Neutrophil (primary cell): Measurements from ENCODE around the gene TSTD2.
"Not testable (repeated sequence)": the region's sequence is repeated elsewhere in the genome, so short reads cannot be mapped to it uniquely, and the experiment has no call there.

Source experiments
- H3K27ac ChIP-seq: fragments of 200-600 bp; sonication (generic); 2 replicates; pipeline ENCODE4 v1.5.1; 2016; ENCODE audit warnings: mild to moderate bottlenecking, moderate library complexity
- H3K27me3 ChIP-seq: fragments of 200-600 bp; sonication (generic); 2 replicates; pipeline ENCODE4 v1.6.0; 2016; ENCODE audit warnings: mild to moderate bottlenecking
- H3K36me3 ChIP-seq: fragments of 200-600 bp; sonication (generic); 2 replicates; pipeline ENCODE4 v1.5.1; 2017
- H3K4me1 ChIP-seq, 2 experiments: fragments of 200-600 bp in 1 of 2; sonication (generic) in 1 of 2; 1 replicate in 1 of 2; 2 replicates in 1 of 2; pipeline versions ENCODE4 v1.5.1 to v1.6.1; 2013 to 2016; ENCODE audit warnings: low read depth in 1 of 2, low read length in 1 of 2, mild to moderate bottlenecking in 1 of 2, moderate library complexity in 1 of 2; ENCODE audit not compliant: control insufficient read depth in 1 of 2, insufficient read depth in 1 of 2
- H3K4me3 ChIP-seq, 2 experiments: fragments of 200-600 bp in 1 of 2; sonication (generic) in 1 of 2; 1 replicate in 1 of 2; 2 replicates in 1 of 2; pipeline ENCODE4 v1.5.1; 2013 to 2016; ENCODE audit warnings: low read depth in 1 of 2, low read length in 1 of 2, mild to moderate bottlenecking in 1 of 2, moderate library complexity in 1 of 2
- H3K9me3 ChIP-seq: fragments of 200-600 bp; sonication (generic); 2 replicates; pipeline ENCODE4 v1.5.1; 2016
- TF ChIP-seq, protein P1 (sequence below): fragments of 200-600 bp; sonication (generic); IDR thresholded peaks from 2 replicates; pipeline ENCODE4 v1.5.1; 2016; ENCODE audit warnings: antibody characterized with exemption

TSTD2 gene

DNA sequence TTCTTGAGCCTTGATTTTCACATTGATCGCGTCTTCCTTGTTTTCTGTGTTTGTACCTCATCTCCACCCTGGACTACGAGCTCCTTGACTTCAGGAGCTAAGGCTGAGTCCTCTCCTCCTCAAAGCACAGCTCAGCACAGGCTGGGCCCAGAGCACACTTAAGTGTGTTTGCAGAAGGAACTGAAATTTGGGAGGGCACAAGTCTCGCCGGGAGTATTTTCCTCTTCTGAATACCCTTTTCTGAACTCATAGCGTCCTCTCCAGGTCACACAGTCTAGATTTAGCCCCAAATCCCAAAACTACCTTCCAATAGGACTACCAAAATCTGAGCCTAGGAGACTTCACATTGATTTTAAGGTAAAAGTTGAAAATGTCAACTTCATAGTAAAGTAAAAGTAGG lies 41.6 kb downstream of the TSTD2 start:
- TF ChIP-seq, protein P1, sequence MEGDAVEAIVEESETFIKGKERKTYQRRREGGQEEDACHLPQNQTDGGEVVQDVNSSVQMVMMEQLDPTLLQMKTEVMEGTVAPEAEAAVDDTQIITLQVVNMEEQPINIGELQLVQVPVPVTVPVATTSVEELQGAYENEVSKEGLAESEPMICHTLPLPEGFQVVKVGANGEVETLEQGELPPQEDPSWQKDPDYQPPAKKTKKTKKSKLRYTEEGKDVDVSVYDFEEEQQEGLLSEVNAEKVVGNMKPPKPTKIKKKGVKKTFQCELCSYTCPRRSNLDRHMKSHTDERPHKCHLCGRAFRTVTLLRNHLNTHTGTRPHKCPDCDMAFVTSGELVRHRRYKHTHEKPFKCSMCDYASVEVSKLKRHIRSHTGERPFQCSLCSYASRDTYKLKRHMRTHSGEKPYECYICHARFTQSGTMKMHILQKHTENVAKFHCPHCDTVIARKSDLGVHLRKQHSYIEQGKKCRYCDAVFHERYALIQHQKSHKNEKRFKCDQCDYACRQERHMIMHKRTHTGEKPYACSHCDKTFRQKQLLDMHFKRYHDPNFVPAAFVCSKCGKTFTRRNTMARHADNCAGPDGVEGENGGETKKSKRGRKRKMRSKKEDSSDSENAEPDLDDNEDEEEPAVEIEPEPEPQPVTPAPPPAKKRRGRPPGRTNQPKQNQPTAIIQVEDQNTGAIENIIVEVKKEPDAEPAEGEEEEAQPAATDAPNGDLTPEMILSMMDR = no peak
- Histone ChIP-seq H3K36me3 (no peaks in the 10 kb centered on the region), H3K27me3 (no peaks in the 10 kb centered on the region), H3K9me3 (no peaks in the 10 kb centered on the region), H3K4me1 (no peaks in the 10 kb centered on the region), H3K27ac (no peak overlapping the region), H3K4me3 (no peak overlapping the region)

DNA sequence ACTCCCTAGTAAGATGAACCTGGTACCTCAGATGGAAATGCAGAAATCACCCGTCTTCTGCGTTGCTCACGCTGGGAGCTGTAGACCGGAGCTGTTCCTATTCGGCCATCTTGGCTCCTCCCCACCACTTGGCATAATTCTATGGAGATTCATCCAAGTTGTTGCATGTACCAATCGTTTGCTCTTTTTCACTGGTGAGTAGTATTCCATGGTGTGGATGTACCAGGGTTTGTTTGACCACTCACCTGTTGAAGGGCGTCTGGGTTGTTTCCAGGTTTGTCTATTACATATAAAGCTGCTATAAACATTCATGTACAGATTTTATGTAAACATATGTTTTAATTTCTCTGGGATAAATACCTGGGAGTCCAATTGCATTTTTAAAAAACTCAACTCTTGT lies 46.3 kb downstream of the TSTD2 start:
- not testable (repeated sequence) for H3K9me3 ChIP-seq, H3K27me3 ChIP-seq, H3K27ac ChIP-seq, H3K4me3 ChIP-seq, H3K4me1 ChIP-seq, H3K36me3 ChIP-seq

DNA sequence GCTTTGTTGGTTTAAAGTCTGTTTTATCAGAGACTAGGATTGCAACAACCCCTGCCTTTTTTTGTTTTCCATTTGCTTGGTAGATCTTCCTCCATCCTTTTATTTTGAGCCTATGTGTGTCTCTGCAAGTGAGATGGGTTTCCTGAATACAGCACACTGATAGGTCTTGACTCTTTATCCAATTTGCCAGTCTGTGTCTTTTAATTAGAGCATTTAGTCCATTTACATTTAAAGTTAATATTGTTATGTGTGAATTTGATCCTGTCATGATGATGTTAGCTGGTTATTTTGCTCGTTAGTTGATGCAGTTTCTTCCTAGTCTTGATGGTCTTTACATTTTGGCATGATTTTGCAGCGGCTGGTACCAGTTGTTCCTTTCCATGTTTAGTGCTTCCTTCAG lies 48.4 kb downstream of the TSTD2 start:
- H3K4me3 ChIP-seq, H3K27ac ChIP-seq, H3K4me1 ChIP-seq, H3K27me3 ChIP-seq, H3K9me3 ChIP-seq, H3K36me3 ChIP-seq: not testable (repeated sequence)

DNA sequence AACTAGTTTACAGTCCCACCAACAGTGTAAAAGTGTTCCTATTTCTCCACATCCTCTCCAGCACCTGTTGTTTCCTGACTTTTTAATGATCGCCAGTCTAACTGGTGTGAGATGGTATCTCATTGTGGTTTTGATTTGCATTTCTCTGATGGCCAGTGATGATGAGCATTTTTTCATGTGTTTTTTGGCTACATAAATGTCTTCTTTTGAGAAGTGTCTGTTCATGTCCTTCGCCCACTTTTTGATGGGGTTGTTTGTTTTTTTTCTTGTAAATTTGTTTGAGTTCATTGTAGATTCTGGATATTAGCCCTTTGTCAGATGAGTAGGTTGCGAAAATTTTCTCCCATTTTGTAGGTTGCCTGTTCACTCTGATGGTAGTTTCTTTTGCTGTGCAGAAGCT lies 51.6 kb downstream of the TSTD2 start:
- H3K4me3 ChIP-seq, H3K9me3 ChIP-seq, H3K4me1 ChIP-seq, H3K27me3 ChIP-seq, H3K27ac ChIP-seq, H3K36me3 ChIP-seq: not testable (repeated sequence)

DNA sequence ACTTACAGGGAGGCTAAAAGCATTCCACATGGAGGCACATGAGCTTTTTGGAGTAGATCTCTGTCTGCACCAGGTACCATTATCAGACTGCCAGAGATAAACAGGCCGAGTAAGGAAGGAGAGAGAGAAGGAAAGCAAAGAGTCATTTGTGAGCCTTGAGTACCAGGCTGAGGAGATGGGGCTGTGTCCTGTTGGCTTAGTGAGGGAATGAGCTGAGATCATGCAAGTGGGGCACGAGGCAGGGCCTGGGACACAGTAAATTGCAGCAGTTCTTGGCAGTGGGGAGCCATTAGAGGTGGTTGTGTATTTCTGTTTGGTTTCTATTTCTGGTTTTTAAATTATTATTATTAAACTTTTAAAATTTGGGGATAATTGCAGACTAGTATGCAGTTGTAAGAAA lies 53.3 kb downstream of the TSTD2 start:
- Histone ChIP-seq H3K9me3 (no peaks in the 10 kb centered on the region), H3K27ac (no peak overlapping the region), H3K4me3 (no peak overlapping the region), H3K36me3 (no peaks in the 10 kb centered on the region), H3K4me1 (peaks cover 0 to 5% of the 10 kb centered on the region in 2 experiments), H3K27me3 (peaks cover 22% of the 10 kb centered on the region)
- TF ChIP-seq, protein P1 = no peak

DNA sequence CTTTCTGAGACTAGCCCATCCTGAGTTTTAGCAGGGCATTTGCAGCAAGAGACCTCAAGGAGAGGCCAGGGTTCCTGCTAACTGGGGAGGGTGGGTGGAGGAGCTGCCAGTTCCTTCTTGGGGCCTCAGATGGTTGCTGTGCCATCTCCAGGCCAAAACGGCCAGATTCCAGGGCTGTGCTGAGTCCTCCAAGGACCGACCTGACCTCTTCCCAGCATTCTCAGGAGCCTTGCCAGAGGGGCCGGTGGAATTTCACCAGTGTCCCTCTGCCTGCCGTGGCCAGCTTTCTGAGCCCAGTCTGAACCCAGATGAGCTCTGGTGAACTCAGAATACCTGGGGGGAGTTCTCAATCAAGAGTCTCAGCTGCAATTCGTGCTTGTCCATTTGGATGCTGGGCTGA lies 54.3 kb downstream of the TSTD2 start:
- Histone ChIP-seq H3K4me1 (peaks cover 0 to 5% of the 10 kb centered on the region in 2 experiments), H3K27me3 (peaks cover 29% of the 10 kb centered on the region)
- TF ChIP-seq, protein P1 = no peak

DNA sequence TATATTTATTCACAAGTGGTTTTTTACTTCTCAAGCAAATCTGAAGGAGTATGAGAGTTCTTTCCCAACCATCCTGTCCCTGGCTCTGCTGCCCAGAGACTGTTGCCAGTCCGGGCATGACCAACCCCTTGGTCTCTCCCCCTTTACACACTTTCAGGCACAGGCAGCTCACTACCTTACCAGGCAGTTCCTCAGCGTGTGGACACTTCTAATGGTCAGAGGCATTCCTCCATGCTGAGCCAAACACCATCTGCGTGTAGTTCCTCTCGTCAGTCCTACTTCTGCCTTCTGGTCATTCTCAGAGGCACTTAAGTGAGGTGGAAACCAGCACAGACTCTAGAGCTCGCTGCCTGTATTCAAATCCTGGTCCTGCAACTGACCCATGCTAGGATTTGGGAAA lies 56.1 kb downstream of the TSTD2 start:
- TF ChIP-seq, protein P1 = no peak
- H3K27ac ChIP-seq = no peak overlapping the region

More for the DNA sequence above, 54.3 kb downstream of the TSTD2 start:
- Histone ChIP-seq H3K27ac (no peak overlapping the region), H3K36me3 (no peaks in the 10 kb centered on the region), H3K4me3 (no peak overlapping the region), H3K9me3 (no peaks in the 10 kb centered on the region)

More for the DNA sequence above, 56.1 kb downstream of the TSTD2 start:
- peaks cover 0 to 5% of the 10 kb centered on the region in 2 experiments for H3K4me1 ChIP-seq
- peaks cover 29% of the 10 kb centered on the region for H3K27me3 ChIP-seq
- H3K9me3 ChIP-seq = no peaks in the 10 kb centered on the region
- no peaks in the 10 kb centered on the region for H3K36me3 ChIP-seq
- no peak overlapping the region for H3K4me3 ChIP-seq
